NCI-H187 (cell line): ENCODE measurements around the gene VPS11.

Source experiments
- DNase-seq, 2 experiments: peaks; one replicate each; lab custom pipeline; 2025; lab: John Stamatoyannopoulos, UW

The VPS11 gene

DNA sequence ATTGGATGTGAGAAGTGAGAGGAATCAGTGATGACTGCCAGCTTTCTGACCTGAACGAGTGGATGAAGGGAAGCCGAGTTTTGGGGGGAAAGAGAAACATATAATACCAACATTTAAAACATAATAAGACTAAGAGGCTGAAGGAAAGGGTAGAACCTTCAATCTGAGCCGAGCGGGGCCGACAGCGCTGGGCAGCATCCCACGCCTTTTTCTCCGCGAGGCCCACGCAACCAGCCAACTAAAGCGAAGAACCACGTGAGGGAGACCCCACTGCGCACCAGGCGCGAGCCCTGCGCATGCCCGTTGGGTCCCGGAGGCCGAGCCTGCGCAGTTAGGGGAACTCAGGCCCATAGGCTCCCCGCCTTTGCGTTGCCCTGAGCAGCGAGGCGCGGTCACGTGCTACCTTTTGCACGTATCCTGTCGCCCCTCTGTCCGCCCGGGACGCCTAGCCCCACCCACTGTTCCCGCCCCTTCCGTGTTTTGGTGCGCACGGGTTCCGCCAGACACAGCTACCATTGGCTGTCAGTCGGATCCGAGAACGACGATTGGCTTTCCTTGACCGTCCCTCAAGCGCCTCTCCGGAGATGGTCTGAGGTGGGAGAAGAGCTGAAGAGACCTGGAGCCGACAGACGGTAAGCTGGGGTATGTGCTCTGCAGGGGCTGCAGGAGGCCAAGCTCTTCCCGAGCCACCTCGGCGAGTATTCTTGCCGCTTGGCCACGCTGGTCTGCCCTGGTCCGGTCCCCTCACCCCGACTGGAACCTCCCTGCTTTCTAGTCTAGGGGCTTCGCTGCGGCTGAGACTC lies 53.6 kb downstream of the VPS11 start, which contains the start of gene HINFP:
Gene HINFP (plus strand): TSS at position 573 of the 803 bp plus-strand sequence. CDS start 5,365 bp downstream, outside the sequence.
- peak; percentile 95 to 98 for DNase-seq

DNA sequence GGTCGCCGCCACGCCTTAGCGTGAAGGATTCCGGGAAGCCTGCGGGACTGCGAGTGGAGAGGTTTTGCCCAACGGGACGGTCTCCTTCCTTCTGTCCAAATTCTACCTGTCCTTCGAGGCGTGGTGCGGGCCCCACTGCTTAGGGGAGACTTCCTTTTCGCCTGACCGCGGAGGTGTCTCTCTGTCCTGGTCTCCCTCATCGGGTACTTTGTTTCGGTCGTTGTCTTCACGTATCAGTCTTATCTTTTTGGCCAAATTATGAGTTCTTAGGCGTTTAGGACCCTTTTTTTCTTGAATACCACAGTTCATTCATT lies 54.1 kb downstream of the VPS11 start:
- no peak for DNase-seq

DNA sequence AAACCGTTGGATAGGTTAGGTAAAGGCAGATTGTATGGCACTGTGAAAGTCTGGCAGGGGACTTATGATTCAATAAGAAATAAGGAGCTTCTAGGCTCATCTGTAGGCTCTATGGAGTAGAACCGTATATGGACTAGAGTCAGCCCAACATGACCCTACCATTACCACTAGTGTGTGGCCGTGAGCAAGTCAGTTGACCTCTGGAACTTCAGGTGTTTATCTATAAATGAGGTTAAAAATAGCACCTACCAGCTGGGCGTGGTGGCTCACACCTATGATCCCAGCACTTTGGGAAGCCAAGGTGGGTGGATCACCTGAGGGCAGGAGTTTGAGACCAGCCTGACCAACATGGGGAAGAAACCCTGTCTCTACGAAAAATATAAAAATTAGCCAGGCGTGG lies 58.2 kb downstream of the VPS11 start:
- DNase-seq: no peak

DNA sequence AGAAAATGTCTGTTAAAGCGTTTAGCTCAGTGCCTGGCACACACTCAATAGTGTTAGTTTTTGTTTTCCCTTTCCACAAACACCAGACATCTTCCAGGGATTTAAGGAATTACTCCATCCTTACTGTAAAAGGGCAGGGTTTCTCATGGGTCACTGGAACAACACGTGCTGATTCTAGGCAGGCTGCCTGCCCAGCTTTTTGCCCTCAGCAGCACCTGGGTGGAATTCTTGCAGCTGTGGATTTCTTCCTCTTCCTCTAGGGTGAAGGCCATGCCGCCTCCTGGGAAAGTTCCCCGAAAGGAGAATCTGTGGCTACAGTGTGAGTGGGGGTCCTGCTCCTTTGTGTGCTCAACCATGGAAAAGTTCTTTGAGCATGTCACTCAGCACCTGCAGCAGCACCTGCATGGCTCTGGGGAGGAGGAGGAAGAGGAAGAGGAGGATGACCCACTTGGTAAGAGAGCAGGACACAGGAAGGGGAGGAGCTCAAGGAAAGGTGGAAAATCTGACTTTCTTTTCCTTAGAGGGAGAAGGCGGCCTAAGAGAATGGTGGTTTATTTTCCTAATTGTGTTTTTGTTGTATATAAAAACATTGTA lies 59.2 kb downstream of the VPS11 start:
- no peak for DNase-seq

DNA sequence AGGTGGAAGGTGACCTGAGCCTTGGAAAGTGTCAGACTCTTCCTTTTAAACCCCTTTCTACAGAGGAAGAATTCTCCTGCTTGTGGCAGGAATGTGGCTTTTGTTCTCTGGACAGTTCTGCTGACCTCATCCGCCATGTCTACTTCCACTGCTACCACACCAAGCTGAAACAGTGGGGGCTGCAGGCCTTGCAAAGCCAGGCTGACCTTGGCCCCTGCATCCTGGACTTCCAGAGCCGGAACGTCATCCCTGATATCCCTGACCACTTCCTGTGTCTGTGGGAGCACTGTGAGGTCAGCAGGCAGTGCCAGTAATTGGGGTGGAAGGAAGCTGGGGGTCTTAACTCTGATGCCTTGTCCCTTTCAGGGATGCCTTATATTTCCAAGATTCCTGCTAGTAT lies 63.0 kb downstream of the VPS11 start:
- no peak for DNase-seq
